SK-N-SH (cell line): ENCODE data around the gene CDH20. TPM values are rescaled to one million over a fixed set of nuclear protein-coding genes. Genes with fewer than 3 reads are reported as not detected.

ENCODE experiments used
- CTCF ChIA-PET: fragments of 300-600, 350-600 bp; formaldehyde crosslinking; extraction: SDS; loops from one replicate; lab custom pipeline; 2021; lab: Yijun Ruan, JAX
- POLR2A ChIA-PET: fragments of 350-600 bp; sonication (Branson Sonifier 250); formaldehyde crosslinking; extraction: SDS; loops from one replicate; lab custom pipeline; 2020; ENCODE audit warnings: antibody characterized with exemption, inconsistent platforms; lab: Yijun Ruan, JAX
- DNase-seq: peaks from one replicate; pipeline ENCODE4 v3.0.0; 2012
- H2AFZ ChIP-seq: fragments of 200-600 bp; sonication (generic); 2 replicates; pipeline ENCODE4 v1.8.1; 2016; ENCODE audit warnings: antibody characterized with exemption, mild to moderate bottlenecking, low read depth
- H3F3A ChIP-seq: fragments of 200-600 bp; sonication (generic); replicated peaks from 2 replicates; pipeline ENCODE3; 2016; ENCODE audit warnings: antibody characterized with exemption, mild to moderate bottlenecking; ENCODE audit not compliant: insufficient read depth
- H3K27ac ChIP-seq, 2 experiments: fragments of 200-500 bp in 1 of 2; fragments of 200-600 bp in 1 of 2; sonication (Bioruptor generic) in 1 of 2; sonication (generic), shearing (Covaris generic) in 1 of 2; 2 replicates each; pipeline versions ENCODE4 v1.5.1 to v1.6.1; 2014 to 2016; ENCODE audit warnings: low read depth in 2 of 2, inconsistent platforms in 1 of 2, low read length in 1 of 2, mild to moderate bottlenecking in 1 of 2, mixed read lengths in 1 of 2
- H3K27me3 ChIP-seq: fragments of 200-600 bp; sonication (generic), shearing (Covaris generic); 2 replicates; pipeline ENCODE4 v1.6.1; 2016; ENCODE audit warnings: mixed run types; ENCODE audit not compliant: insufficient read depth
- H3K36me3 ChIP-seq, 2 experiments: fragments of 200-500 bp in 1 of 2; fragments of 200-600 bp in 1 of 2; sonication (Bioruptor generic) in 1 of 2; sonication (generic) in 1 of 2; replicated peaks in 1 of 2; 2 replicates each; pipeline versions ENCODE3 to v1.5.1; 2014 to 2016; ENCODE audit warnings: low read length in 1 of 2, mild to moderate bottlenecking in 1 of 2; ENCODE audit not compliant: insufficient read depth in 2 of 2, control insufficient read depth in 1 of 2
- H3K4me1 ChIP-seq, 2 experiments: fragments of 200-500 bp in 1 of 2; fragments of 200-600 bp in 1 of 2; sonication (Bioruptor generic) in 1 of 2; sonication (generic), shearing (Covaris generic) in 1 of 2; 2 replicates each; pipeline versions ENCODE4 v1.5.1 to v1.6.1; 2014 to 2016; ENCODE audit warnings: low read depth in 1 of 2, low read length in 1 of 2, mixed run types in 1 of 2; ENCODE audit not compliant: insufficient read depth in 2 of 2, control insufficient read depth in 1 of 2
- H3K4me2 ChIP-seq: fragments of 200-600 bp; sonication (generic), shearing (Covaris generic); 2 replicates; pipeline ENCODE4 v1.6.1; 2017; ENCODE audit warnings: mixed run types
- H3K4me3 ChIP-seq, 2 experiments: fragments of 200-500 bp in 1 of 2; fragments of 200-600 bp in 1 of 2; sonication (Bioruptor generic) in 1 of 2; sonication (generic), shearing (Covaris generic) in 1 of 2; 2 replicates each; pipeline versions ENCODE4 v1.5.1 to v1.8.1; 2014 to 2016; ENCODE audit warnings: low read depth in 2 of 2, inconsistent platforms in 1 of 2, low read length in 1 of 2, mild to moderate bottlenecking in 1 of 2, mixed read lengths in 1 of 2, moderate library complexity in 1 of 2
- H3K79me2 ChIP-seq: fragments of 200-600 bp; sonication (generic); 2 replicates; pipeline ENCODE4 v1.8.1; 2017; ENCODE audit warnings: mild to moderate bottlenecking; ENCODE audit not compliant: insufficient read depth
- H3K9ac ChIP-seq: fragments of 200-600 bp; sonication (generic); 2 replicates; pipeline ENCODE4 v1.6.1; 2017; ENCODE audit warnings: mixed run types
- H3K9me2 ChIP-seq: fragments of 200-600 bp; sonication (generic); 2 replicates; pipeline ENCODE4 v1.6.1; 2017; ENCODE audit warnings: mixed run types
- H3K9me3 ChIP-seq: fragments of 200-600 bp; sonication (generic); 2 replicates; pipeline ENCODE4 v1.6.1; 2017; ENCODE audit warnings: mixed run types, mild to moderate bottlenecking, moderate library complexity
- H4K20me1 ChIP-seq: fragments of 200-600 bp; sonication (generic); 2 replicates; pipeline ENCODE4 v1.6.1; 2017; ENCODE audit warnings: mild to moderate bottlenecking, mixed run types; ENCODE audit not compliant: insufficient read depth
- CTCF ChIP-seq: fragments of 200-600 bp; sonication (generic); IDR thresholded peaks from 2 replicates; pipeline ENCODE4 v1.6.1; 2017; ENCODE audit warnings: antibody characterized with exemption, mild to moderate bottlenecking, moderate library complexity
- EP300 ChIP-seq, 2 experiments: IDR thresholded peaks; 2 replicates each; pipeline versions ENCODE4 v1.4.0 to v1.6.1; 2012; ENCODE audit warnings: borderline replicate concordance in 1 of 2, low read depth in 1 of 2, low read length in 1 of 2
- FOSL2 ChIP-seq: IDR thresholded peaks from 2 replicates; pipeline ENCODE4 v1.4.0; 2012; ENCODE audit warnings: low read depth, mild to moderate bottlenecking, moderate library complexity, borderline replicate concordance
- FOXM1 ChIP-seq: IDR thresholded peaks from 2 replicates; pipeline ENCODE4 v1.4.0; 2012; ENCODE audit warnings: low read depth, mild to moderate bottlenecking
- IRF3 ChIP-seq: fragments of 150-350 bp; IDR thresholded peaks from 2 replicates; pipeline ENCODE4 v1.6.1; 2016; ENCODE audit warnings: mild to moderate bottlenecking, low read depth, low read length
- NRF1 ChIP-seq: IDR thresholded peaks from 2 replicates; pipeline ENCODE4 v1.6.1; 2012; ENCODE audit warnings: low read depth, mild to moderate bottlenecking, low read length
- RAD21 ChIP-seq: IDR thresholded peaks from 2 replicates; pipeline ENCODE4 v1.6.1; 2012; ENCODE audit warnings: mild to moderate bottlenecking, low read length
- REST ChIP-seq: IDR thresholded peaks from 2 replicates; pipeline ENCODE4 v1.6.1; 2012; ENCODE audit warnings: mild to moderate bottlenecking, low read depth, low read length, moderate library complexity
- SIN3A ChIP-seq: IDR thresholded peaks from 2 replicates; pipeline ENCODE4 v1.6.1; 2012; ENCODE audit warnings: low read depth, mild to moderate bottlenecking, low read length, moderate library complexity, borderline replicate concordance
- SMC3 ChIP-seq: IDR thresholded peaks from 2 replicates; pipeline ENCODE4 v1.6.1; 2012; ENCODE audit warnings: low read depth, low read length, improper control_type of control experiment
- WGBS: methylation state at CpG from one replicate; pipeline ENCODE4 v1.1.6; 2017; ENCODE audit warnings: low lambda C conversion rate; 5-methylcytosine and 5-hydroxymethylcytosine counted together
- polyA plus RNA-seq, 3 experiments: library from polyadenylated mRNA; depleted of rRNA; stranded (reverse); fragments of >200 nt; gene quantifications; 2 replicates each; pipeline ENCODE4 v1.2.3, GENCODE V29; 2012

CDH20 gene
- polyA plus RNA-seq, 1 of the 3 experiments (the other 2 are of a cell fraction), result 1.1 TPM

- Histone ChIP-seq H3K9me2 (no peaks in the 10 kb centered on the region), H2AFZ (no peak overlapping the region), H3K79me2 (no peaks in the 10 kb centered on the region), H3K27ac (no peak overlapping the region), H3K4me3 (no peak overlapping the region; a peak in 1 of 4 replicates), H3F3A (no peaks in the 10 kb centered on the region), H3K9me3 (no peaks in the 10 kb centered on the region), H3K36me3 (no peaks in the 10 kb centered on the region), H3K4me2 (no peak overlapping the region), H3K27me3 (no peaks in the 10 kb centered on the region), H3K9ac (no peak overlapping the region), H4K20me1 (no peaks in the 10 kb centered on the region), H3K4me1 (no peaks in the 10 kb centered on the region)
- CTCF ChIA-PET, result interaction anchor here (0.7 to 4.6 kb wide), 18 partner anchors 12 to 1326 kb away, joined by 3 to 34 read pairs (median 3); partner anchors contain the start of gene CDH20
- TF ChIP-seq SIN3A (no peak), RAD21 (peak; percentile 82), IRF3 (no peak), FOXM1 (no peak), REST (no peak), CTCF (peak; percentile 90), SMC3 (peak; percentile 88), EP300 (IDR thresholded peaks at IDR 0.05; ENCODE audit: borderline replicate concordance in 1 of 2, low read depth in 1 of 2, low read length in 1 of 2) (no peak)
- DNase-seq, result peak; percentile 62
- 36% methylated on average over 9 of the region's 9 CpGs for WGBS
- POLR2A ChIA-PET, result no interaction called here
Observed at GRCh38 chr18:61322265-61322873, 10.9 kb upstream of the CDH20 start.

- Histone ChIP-seq H3K4me3 (no peak overlapping the region), H3K27ac (no peak overlapping the region), H3K36me3 (no peaks in the 10 kb centered on the region), H3F3A (no peaks in the 10 kb centered on the region), H3K4me2 (no peak overlapping the region), H3K79me2 (no peaks in the 10 kb centered on the region), H3K27me3 (no peaks in the 10 kb centered on the region), H3K9ac (no peak overlapping the region), H4K20me1 (no peaks in the 10 kb centered on the region), H3K9me3 (no peaks in the 10 kb centered on the region), H3K9me2 (no peaks in the 10 kb centered on the region), H3K4me1 (no peaks in the 10 kb centered on the region), H2AFZ (no peak overlapping the region)
- ChIA-PET POLR2A (no interaction called here), CTCF (interaction anchor here (4.6 kb wide), 1 partner anchor 10 kb away, joined by 25 read pairs; the partner anchor contains the start of gene CDH20)
- DNase-seq, result no peak
- WGBS, result 29% methylated on average over 1 of the region's 1 CpG
- TF ChIP-seq NRF1 (no peak), FOSL2 (peak; percentile 21; the same call in 1 of the 2 replicates)
- TF ChIP-seq, all 33 proteins: peak for 1
Observed at GRCh38 chr18:61323951-61324350, 9.3 kb upstream of the CDH20 start.
